ENCODE results near the gene RANBP1.

The RANBP1 gene

GRCh38 chr22:20138868-20139267 lies 23.0 kb downstream of the RANBP1 start:
- no peak for FAIRE-seq

- no peak for FAIRE-seq
These were observed 23.6 kb downstream of the RANBP1 start for GRCh38 chr22:20139391-20140106.

- FAIRE-seq, result no peak
These were observed 24.2 kb downstream of the RANBP1 start for GRCh38 chr22:20140107-20140445.

- no peak for FAIRE-seq
These were observed 24.6 kb downstream of the RANBP1 start for GRCh38 chr22:20140521-20140964.

- FAIRE-seq, result no peak
These were observed 25.5 kb downstream of the RANBP1 start for GRCh38 chr22:20141186-20142077.

- FAIRE-seq, result no peak
These were observed 27.1 kb downstream of the RANBP1 start for GRCh38 chr22:20142711-20143621.

- no peak for FAIRE-seq
These were observed 28.2 kb downstream of the RANBP1 start for GRCh38 chr22:20143883-20144665.

- no peak for FAIRE-seq
These were observed 29.4 kb downstream of the RANBP1 start for GRCh38 chr22:20145206-20145831.

GRCh38 chr22:20145832-20146223 lies 29.9 kb downstream of the RANBP1 start:
- FAIRE-seq, result no peak

GRCh38 chr22:20146777-20147176 lies 30.9 kb downstream of the RANBP1 start:
- FAIRE-seq, result no peak

GRCh38 chr22:20147237-20147988 lies 31.5 kb downstream of the RANBP1 start:
- no peak for FAIRE-seq

- FAIRE-seq, result no peak
These were observed 32.5 kb downstream of the RANBP1 start for GRCh38 chr22:20148414-20148813.

- FAIRE-seq, result no peak
These were observed 33.6 kb downstream of the RANBP1 start for GRCh38 chr22:20149257-20150250.

GRCh38 chr22:20150381-20151275 lies 34.7 kb downstream of the RANBP1 start, which contains the start of gene CCDC188:
Gene CCDC188 (minus strand): TSS chr22:20151055. CDS start chr22:20150986, 69 bp downstream.
- FAIRE-seq, result no peak

GRCh38 chr22:20151276-20151588 lies 35.3 kb downstream of the RANBP1 start:
- FAIRE-seq, result no peak

GRCh38 chr22:20152464-20152890 lies 36.6 kb downstream of the RANBP1 start:
- no peak for FAIRE-seq

GRCh38 chr22:20153945-20154344 lies 38.0 kb downstream of the RANBP1 start:
- FAIRE-seq, result no peak

- no peak for FAIRE-seq
These were observed 38.8 kb downstream of the RANBP1 start for GRCh38 chr22:20154602-20155187.

Measured in A204.1 (cell line).